Activated B cell treated with CpG ODN at 0.5 μM for 24 hours (primary cell): ENCODE data around the gene TGFBI. TPM values are rescaled to one million over a fixed set of nuclear protein-coding genes. Genes with fewer than 3 reads are reported as not detected.

ENCODE experiments used
- total RNA-seq: library from RNA; stranded (reverse); gene quantifications from 2 replicates; pipeline ENCODE4 v1.2.3, GENCODE V29; 2022

TGFBI gene
- total RNA-seq, 1 donor from 2014 or later, result 1.3 TPM

Other genes with a start within 250 kb of the TGFBI start
- gene SLC25A48, start 194.3 kb upstream of the TGFBI start, total RNA-seq, result not detected in 2 replicates
- not detected in 2 replicates for gene IL9, start 133.1 kb upstream of the TGFBI start, total RNA-seq
- gene LECT2, start 74.0 kb upstream of the TGFBI start, total RNA-seq, result not detected in 2 replicates
- 28.4 and 30.4 TPM in 2 replicates for gene SMAD5, start 103.9 kb downstream of the TGFBI start, total RNA-seq
- not detected in 2 replicates for gene SMIM32, start 164.2 kb downstream of the TGFBI start, total RNA-seq